Progenitor cell of endocrine pancreas (in vitro differentiated cells): ENCODE measurements around the gene PRR15L. TPM values are rescaled to one million over a fixed set of nuclear protein-coding genes. Genes with fewer than 3 reads are reported as not detected.
A peak's percentile ranks its signal among the peaks of the same experiment; 100 is the strongest.

Source experiments
- DNase-seq: peaks from one replicate; pipeline ENCODE4 v3.0.0; 2021; ENCODE audit warnings: low spot score; ENCODE audit not compliant: unreplicated experiment
- H3K27ac Mint-ChIP-seq: 2 replicates; pipeline ENCODE4 v1.8.0; 2021; ENCODE audit warnings: mild to moderate bottlenecking, moderate library complexity, mixed read lengths
- H3K27me3 Mint-ChIP-seq: 2 replicates; pipeline ENCODE4 v1.8.0; 2021; ENCODE audit warnings: mixed read lengths
- H3K36me3 Mint-ChIP-seq: 2 replicates; pipeline ENCODE4 v1.8.0; 2022; ENCODE audit warnings: mixed read lengths; ENCODE audit not compliant: insufficient read depth
- H3K4me1 Mint-ChIP-seq: 2 replicates; pipeline ENCODE4 v1.8.0; 2021; ENCODE audit warnings: low read depth, mixed read lengths
- H3K4me3 Mint-ChIP-seq: 2 replicates; pipeline ENCODE4 v1.8.0; 2021; ENCODE audit warnings: low read depth, mild to moderate bottlenecking, moderate library complexity, mixed read lengths
- H3K9me3 Mint-ChIP-seq: 2 replicates; pipeline ENCODE4 v1.8.0; 2021; ENCODE audit warnings: low read depth, mixed read lengths
- CTCF ChIP-seq: fragments of 200-600 bp; sonication (generic); IDR thresholded peaks from one replicate; pipeline ENCODE4 v1.5.0; 2021; ENCODE audit warnings: antibody characterized with exemption, mild to moderate bottlenecking; ENCODE audit not compliant: unreplicated experiment
- total RNA-seq: library from RNA; stranded (reverse); gene quantifications from 2 replicates; pipeline ENCODE4 v1.2.1, GENCODE V29; 2021

PRR15L gene
- total RNA-seq, 1 donor from 2014 or later, result 36.1 TPM

DNA sequence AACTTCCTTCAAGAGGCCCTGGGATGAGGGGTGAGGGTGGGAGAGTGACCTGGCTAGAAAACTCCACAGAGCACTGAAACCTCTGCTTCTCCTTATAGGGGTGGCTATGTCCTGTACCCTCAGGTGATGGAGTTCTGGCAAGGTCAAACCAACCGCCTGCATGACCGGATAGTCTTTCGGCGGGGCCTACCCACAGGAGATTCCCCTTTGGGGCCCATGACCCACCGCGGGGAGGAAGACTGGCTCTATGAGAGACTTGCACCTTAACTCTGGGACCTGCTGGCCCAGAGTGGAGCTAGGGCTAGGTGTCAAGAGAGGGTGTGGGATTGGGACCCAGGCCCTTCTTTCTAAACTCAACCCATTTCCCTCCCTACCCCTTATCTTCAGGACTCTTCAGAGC lies 11.2 kb downstream of the PRR15L start:
- Mint-ChIP-seq H3K27me3 (no peaks in the 10 kb centered on the region), H3K4me3 (no peak overlapping the region), H3K27ac (peak overlapping the region; percentile 92), H3K9me3 (no peaks in the 10 kb centered on the region), H3K4me1 (peaks cover 24% of the 10 kb centered on the region), H3K36me3 (peaks cover 1% of the 10 kb centered on the region)
- TF ChIP-seq CTCF, result no peak
- no peak for DNase-seq

- H3K27me3 Mint-ChIP-seq, result peaks cover 5% of the 10 kb centered on the region
- no peak overlapping the region for H3K27ac Mint-ChIP-seq
- TF ChIP-seq CTCF, result no peak
- no peak overlapping the region for H3K4me3 Mint-ChIP-seq
- H3K9me3 Mint-ChIP-seq, result peaks cover 5% of the 10 kb centered on the region
- H3K36me3 Mint-ChIP-seq, result peaks cover 1% of the 10 kb centered on the region
- no peak for DNase-seq
- peaks cover 24% of the 10 kb centered on the region for H3K4me1 Mint-ChIP-seq
Observed at GRCh38 chr17:47945529-47946508, 11.9 kb downstream of the PRR15L start.

DNA sequence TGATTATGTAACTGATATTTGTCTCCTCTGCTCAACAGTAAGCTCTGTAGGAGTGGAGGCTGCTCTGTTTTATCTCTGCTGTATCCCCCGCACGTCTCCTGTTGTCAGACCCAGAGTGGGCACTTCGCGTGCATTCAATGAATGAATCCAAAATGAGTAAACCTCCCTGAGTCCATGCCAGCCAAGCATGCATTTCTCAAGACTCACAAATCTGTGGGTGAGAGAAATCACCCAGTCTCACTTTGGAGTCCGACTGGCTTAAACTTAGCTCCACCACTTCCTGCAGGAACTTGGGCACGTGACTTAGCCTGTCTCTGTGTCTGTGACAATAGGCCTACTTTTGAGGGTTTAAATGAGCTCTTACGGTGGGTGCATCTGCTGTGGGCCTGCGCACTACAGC lies 12.6 kb downstream of the PRR15L start:
- no peak for TF ChIP-seq CTCF
- peaks cover 5% of the 10 kb centered on the region for H3K9me3 Mint-ChIP-seq
- peaks cover 1% of the 10 kb centered on the region for H3K36me3 Mint-ChIP-seq
- no peak for DNase-seq
- no peak overlapping the region for H3K27ac Mint-ChIP-seq
- no peak overlapping the region for H3K4me3 Mint-ChIP-seq
- H3K4me1 Mint-ChIP-seq, result peaks cover 22% of the 10 kb centered on the region
- H3K27me3 Mint-ChIP-seq, result peaks cover 6% of the 10 kb centered on the region

DNA sequence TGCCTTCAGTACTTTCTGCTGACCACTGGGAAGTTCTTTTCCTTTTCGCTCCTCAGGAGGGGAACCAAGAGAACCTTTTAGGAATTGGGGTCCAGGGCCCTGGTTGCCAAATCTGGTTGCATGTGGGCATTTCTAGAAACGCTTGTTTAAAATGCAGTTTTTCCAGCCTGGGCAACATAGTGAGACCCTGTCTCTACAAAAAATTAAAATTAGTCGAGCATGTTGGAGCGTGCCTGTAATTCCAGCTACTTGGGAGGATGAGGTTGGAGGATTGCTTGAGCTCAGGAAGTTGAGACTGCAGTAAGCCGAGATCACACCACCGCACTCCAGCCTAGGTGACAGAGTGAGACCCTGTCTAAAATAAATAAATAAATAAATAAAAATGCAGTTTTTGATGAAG lies 15.1 kb downstream of the PRR15L start:
- H3K4me3 Mint-ChIP-seq, result peak overlapping the region; percentile 75
- DNase-seq, result no peak
- peaks cover 5% of the 10 kb centered on the region for H3K9me3 Mint-ChIP-seq
- peaks cover 12% of the 10 kb centered on the region for H3K4me1 Mint-ChIP-seq
- no peak for TF ChIP-seq CTCF
- H3K27me3 Mint-ChIP-seq, result peaks cover 12% of the 10 kb centered on the region
- no peaks in the 10 kb centered on the region for H3K36me3 Mint-ChIP-seq
- H3K27ac Mint-ChIP-seq, result no peak overlapping the region

DNA sequence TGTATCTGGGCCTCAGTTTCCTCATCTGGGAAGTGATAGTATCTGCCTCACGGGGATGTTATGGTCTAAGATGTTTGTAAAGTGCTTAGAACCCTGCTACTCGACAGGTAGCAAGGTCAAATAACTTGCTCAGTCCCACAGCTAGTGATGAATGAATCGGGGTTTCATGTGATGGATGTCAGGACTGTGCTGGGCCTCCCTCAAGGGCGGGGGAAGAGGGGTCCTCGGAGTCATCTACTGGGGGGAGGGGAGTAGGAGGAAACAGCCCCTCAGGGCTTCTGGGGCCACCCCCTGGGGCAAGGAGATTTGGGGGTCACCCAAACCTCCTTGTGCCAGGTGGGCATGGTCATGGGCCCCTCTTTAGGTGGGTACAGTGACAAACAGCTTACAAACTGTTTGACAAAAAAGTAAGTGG lies 15.6 kb downstream of the PRR15L start:
- H3K27ac Mint-ChIP-seq, result no peak overlapping the region
- DNase-seq, result no peak
- peaks cover 10% of the 10 kb centered on the region for H3K4me1 Mint-ChIP-seq
- peaks cover 12% of the 10 kb centered on the region for H3K27me3 Mint-ChIP-seq
- H3K9me3 Mint-ChIP-seq, result peaks cover 5% of the 10 kb centered on the region
- no peaks in the 10 kb centered on the region for H3K36me3 Mint-ChIP-seq
- peak overlapping the region; percentile 75 for H3K4me3 Mint-ChIP-seq
- TF ChIP-seq CTCF, result no peak
